HCT116 (cell line): ENCODE data around the gene ADAM23. TPM values are rescaled to one million over a fixed set of nuclear protein-coding genes. Genes with fewer than 3 reads are reported as not detected.

Experiments used
- ATAC-seq: fragments of 200-7000 bp; cut with Tn5 transposase; 2 replicates; pipeline ENCODE4 v1.9.1; 2020; ENCODE audit warnings: mild to moderate bottlenecking, moderate library complexity
- BruUV-seq: library from RNA; stranded (reverse); fragments of 400-500 nt; replicated peaks from 2 replicates; lab custom pipeline; 2021; lab: Mats Ljungman, UMichigan
- CTCF ChIA-PET: fragments of 300-600 bp; sonication (Branson Sonifier 250); formaldehyde crosslinking; loops from one replicate; lab custom pipeline; 2021; ENCODE audit warnings: antibody characterized with exemption; lab: Charles Lee
- POLR2A ChIA-PET: fragments of 300-600, 350-600 bp; sonication (Branson Sonifier 250); formaldehyde crosslinking; loops from one replicate; lab custom pipeline; 2021; ENCODE audit warnings: antibody characterized with exemption; lab: Charles Lee
- RAD21 ChIA-PET, 2 experiments: fragments of 300-600 bp; sonication (Branson Sonifier 250); formaldehyde crosslinking; loops; one replicate each; lab custom pipeline; 2023; ENCODE audit warnings: low total read pairs in 2 of 2; ENCODE audit not compliant: uncharacterized antibody in 2 of 2, unreplicated experiment in 2 of 2, low non-redundant PET in 1 of 2; lab: Charles Lee
- DNase-seq: peaks from one replicate; pipeline ENCODE4 v3.0.0-alpha.2; 2010; ENCODE audit warnings: low read depth, low spot score
- H2AFZ ChIP-seq: fragments of 200-600 bp; shearing (Covaris generic), sonication (generic); 2 replicates; pipeline ENCODE4 v1.6.1; 2017; ENCODE audit warnings: low read depth, mixed run types, mixed read lengths, antibody characterized with exemption, low read length; ENCODE audit not compliant: poor library complexity, severe bottlenecking
- H3K27ac ChIP-seq: 2 replicates; pipeline ENCODE4 v1.5.1; 2012; ENCODE audit warnings: low read depth, low read length
- H3K27me3 ChIP-seq: fragments of 200-600 bp; sonication (generic); 2 replicates; pipeline ENCODE4 v1.6.1; 2016; ENCODE audit warnings: mixed run types, low read length, mixed read lengths; ENCODE audit not compliant: insufficient read depth
- H3K36me3 ChIP-seq, 2 experiments: fragments of 200-500 bp in 1 of 2; fragments of 200-600 bp in 1 of 2; sonication (Bioruptor generic) in 1 of 2; sonication (generic) in 1 of 2; 2 replicates each; pipeline versions ENCODE4 v1.5.1 to v1.6.1; 2014 to 2016; ENCODE audit warnings: low read length in 2 of 2, inconsistent platforms in 1 of 2, mixed read lengths in 1 of 2, mixed run types in 1 of 2; ENCODE audit not compliant: insufficient read depth in 2 of 2, control insufficient read depth in 1 of 2
- H3K4me1 ChIP-seq, 2 experiments: fragments of 200-600 bp in 1 of 2; sonication (generic) in 1 of 2; 2 replicates each; pipeline versions ENCODE4 v1.5.1 to v1.6.1; 2012 to 2017; ENCODE audit warnings: low read length in 2 of 2, inconsistent platforms in 1 of 2, mild to moderate bottlenecking in 1 of 2, mixed read lengths in 1 of 2, mixed run types in 1 of 2, moderate library complexity in 1 of 2; ENCODE audit not compliant: insufficient read depth in 2 of 2, control insufficient read depth in 1 of 2
- H3K4me2 ChIP-seq: fragments of 200-600 bp; sonication (generic); 2 replicates; pipeline ENCODE4 v1.6.1; 2017; ENCODE audit warnings: mixed run types, low read length, mixed read lengths
- H3K4me3 ChIP-seq, 2 experiments: fragments of 200-600 bp in 1 of 2; sonication (generic) in 1 of 2; replicated peaks in 1 of 2; 2 replicates each; pipeline ENCODE4 v1.5.1; 2011 to 2016; ENCODE audit warnings: low read length in 2 of 2, control low read depth in 1 of 2, low read depth in 1 of 2, mild to moderate bottlenecking in 1 of 2, mixed read lengths in 1 of 2, mixed run types in 1 of 2
- H3K79me2 ChIP-seq: fragments of 200-600 bp; sonication (generic); 2 replicates; pipeline ENCODE4 v1.6.1; 2017; ENCODE audit warnings: mild to moderate bottlenecking, mixed run types, low read length, moderate library complexity, mixed read lengths; ENCODE audit not compliant: insufficient read depth
- H3K9ac ChIP-seq: fragments of 200-600 bp; sonication (generic); 2 replicates; pipeline ENCODE4 v1.6.1; 2016; ENCODE audit warnings: low read length, mixed read lengths
- H3K9me2 ChIP-seq: fragments of 200-600 bp; sonication (generic), shearing (Covaris generic); 2 replicates; pipeline ENCODE4 v1.6.1; 2017; ENCODE audit warnings: mixed run types, mild to moderate bottlenecking, moderate library complexity; ENCODE audit not compliant: insufficient read depth
- H3K9me3 ChIP-seq, 2 experiments: fragments of 200-500 bp in 1 of 2; fragments of 200-600 bp in 1 of 2; sonication (Bioruptor generic) in 1 of 2; sonication (generic) in 1 of 2; 2 replicates each; pipeline ENCODE4 v1.6.1; 2014 to 2017; ENCODE audit warnings: low read length in 2 of 2, mixed read lengths in 2 of 2, inconsistent platforms in 1 of 2, low read depth in 1 of 2, mild to moderate bottlenecking in 1 of 2, mixed run types in 1 of 2, moderate library complexity in 1 of 2; ENCODE audit not compliant: control insufficient read depth in 1 of 2, insufficient read depth in 1 of 2
- H4K20me1 ChIP-seq: fragments of 200-600 bp; sonication (generic), shearing (Covaris generic); 2 replicates; pipeline ENCODE4 v1.6.1; 2017; ENCODE audit warnings: mixed run types, mild to moderate bottlenecking, moderate library complexity; ENCODE audit not compliant: insufficient read depth
- CBX3 ChIP-seq: IDR thresholded peaks from 2 replicates; pipeline ENCODE4 v1.6.1; 2012; ENCODE audit warnings: low read depth
- CEBPB ChIP-seq: IDR thresholded peaks from 2 replicates; pipeline ENCODE4 v1.6.1; 2012; ENCODE audit warnings: low read depth
- EGR1 ChIP-seq: IDR thresholded peaks from 2 replicates; pipeline ENCODE4 v1.6.1; 2012; ENCODE audit warnings: low read depth
- ELF1 ChIP-seq: IDR thresholded peaks from 2 replicates; pipeline ENCODE4 v1.6.1; 2012; ENCODE audit warnings: low read depth, borderline replicate concordance
- FOSL1 ChIP-seq: IDR thresholded peaks from 2 replicates; pipeline ENCODE4 v1.6.1; 2012; ENCODE audit warnings: low read depth
- JUND ChIP-seq: IDR thresholded peaks from 2 replicates; pipeline ENCODE4 v1.6.1; 2012
- POLR2A ChIP-seq: IDR thresholded peaks from 2 replicates; pipeline ENCODE4 v1.7.0; 2011; ENCODE audit warnings: borderline replicate concordance; ENCODE audit not compliant: insufficient read depth, insufficient read length; ENCODE audit errors: extremely low read depth
- RAD21 ChIP-seq: IDR thresholded peaks from 2 replicates; pipeline ENCODE4 v1.6.1; 2012; ENCODE audit warnings: low read depth, mild to moderate bottlenecking
- SIN3A ChIP-seq: IDR thresholded peaks from 2 replicates; pipeline ENCODE4 v1.6.1; 2012; ENCODE audit warnings: low read depth
- SP1 ChIP-seq: IDR thresholded peaks from 2 replicates; pipeline ENCODE4 v1.6.1; 2012; ENCODE audit warnings: low read depth
- YY1 ChIP-seq: IDR thresholded peaks from 2 replicates; pipeline ENCODE4 v1.6.1; 2011; ENCODE audit warnings: low read length, low read depth, moderate library complexity, mild to moderate bottlenecking; ENCODE audit not compliant: insufficient replicate concordance; ENCODE audit errors: extremely low read depth
- ZFX ChIP-seq: fragments of 450-650 bp; IDR thresholded peaks from 2 replicates; pipeline ENCODE4 v1.6.1; 2017
- ZNF274 ChIP-seq: fragments of 200-500 bp; sonication (Bioruptor generic); IDR thresholded peaks from 2 replicates; pipeline ENCODE4 v1.6.1; 2014; ENCODE audit warnings: mild to moderate bottlenecking, low read depth, low read length, inconsistent platforms
- intact Hi-C: fragments of 100-400 bp; cut with micrococcal nuclease; formaldehyde crosslinking; loops from 2 replicates; pipeline ENCODE4 v1.10.0; 2022
- total RNA-seq: library from RNA; stranded (reverse); gene quantifications from one replicate; pipeline ENCODE4 v1.2.1, GENCODE V29; 2021; ENCODE audit not compliant: unreplicated experiment
- TF ChIP-seq, protein P1 (sequence below): IDR thresholded peaks from 2 replicates; pipeline ENCODE4 v1.6.1; 2012
- TF ChIP-seq, protein P2 (sequence below): IDR thresholded peaks from 2 replicates; pipeline ENCODE4 v1.6.1; 2012
- TF ChIP-seq, protein P3 (sequence below): IDR thresholded peaks from 2 replicates; pipeline ENCODE4 v1.6.1; 2012; ENCODE audit warnings: low read depth

Gene ADAM23
- total RNA-seq, 1 experiment from 2014 or later: 0.10 TPM

DNA sequence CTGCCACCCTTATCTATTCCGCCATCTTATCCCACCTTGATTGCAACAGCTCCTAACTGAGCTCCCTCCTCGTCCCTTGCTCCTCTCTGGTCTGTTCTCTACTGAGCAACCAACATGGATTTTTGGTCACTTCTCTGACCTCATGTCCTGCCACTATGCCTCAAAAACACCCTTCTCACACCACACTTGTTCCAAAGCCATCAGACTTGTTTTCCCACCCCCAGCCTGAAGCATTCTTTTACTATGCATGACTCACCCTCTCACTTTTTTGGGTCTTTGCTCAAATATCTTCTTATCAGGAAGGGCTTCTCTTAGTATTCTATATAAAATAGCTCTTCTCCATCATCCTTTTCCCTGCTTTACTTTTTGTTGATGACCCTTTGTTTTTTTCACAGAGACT lies 196.3 kb downstream of the ADAM23 start:
- Histone ChIP-seq H3K4me1 (no peaks in the 10 kb centered on the region), H3K4me2 (no peak overlapping the region), H3K9ac (no peak overlapping the region), H3K9me2 (no peaks in the 10 kb centered on the region), H3K79me2 (no peaks in the 10 kb centered on the region), H3K36me3 (no peaks in the 10 kb centered on the region), H4K20me1 (no peaks in the 10 kb centered on the region), H3K9me3 (no peaks in the 10 kb centered on the region), H3K4me3 (no peak overlapping the region), H3K27ac (no peak overlapping the region), H3K27me3 (0 out of 2 replicates have a peak, but pooled peaks cover 7% of the 10 kb centered on the region), H2AFZ (no peak overlapping the region)
- TF ChIP-seq, protein P1, sequence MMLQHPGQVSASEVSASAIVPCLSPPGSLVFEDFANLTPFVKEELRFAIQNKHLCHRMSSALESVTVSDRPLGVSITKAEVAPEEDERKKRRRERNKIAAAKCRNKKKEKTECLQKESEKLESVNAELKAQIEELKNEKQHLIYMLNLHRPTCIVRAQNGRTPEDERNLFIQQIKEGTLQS: no peak
- TF ChIP-seq POLR2A (no peak), CBX3 (no peak), SIN3A (no peak), RAD21 (no peak), SP1 (no peak), ZNF274 (no peak), EGR1 (no peak)
- no TSS peak for BruUV-seq
- ATAC-seq: no peak
- ChIA-PET CTCF (no interaction called here), RAD21 (no interaction called here), POLR2A (no interaction called here)
- no peak for DNase-seq
- intact Hi-C loops: no loop called here

DNA sequence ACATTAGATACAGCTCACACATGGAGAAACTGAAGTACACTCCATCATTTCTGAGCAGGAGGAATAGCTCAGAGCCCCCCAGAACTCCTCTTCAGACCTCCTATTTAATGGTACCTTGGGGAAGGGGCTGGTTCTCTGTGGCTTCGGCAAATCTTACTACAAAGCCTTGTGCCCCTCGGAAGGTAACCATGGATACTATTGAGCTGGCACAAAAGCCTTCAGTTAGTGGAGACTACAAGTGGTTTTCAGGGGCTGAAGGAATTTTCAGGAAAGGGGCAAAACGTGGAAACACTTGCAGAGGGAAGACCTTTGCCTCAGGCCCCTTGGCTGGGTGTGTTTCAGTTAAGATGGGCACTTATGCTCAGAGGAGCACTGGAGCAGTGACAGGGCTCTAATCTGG lies 197.9 kb downstream of the ADAM23 start:
- no peak overlapping the region for H2AFZ ChIP-seq
- H3K9me2 ChIP-seq: no peaks in the 10 kb centered on the region
- intact Hi-C loops: no loop called here
- POLR2A ChIA-PET: no interaction called here
- TF ChIP-seq JUND: no peak
- TF ChIP-seq CEBPB: no peak
- TF ChIP-seq ZNF274: no peak
- no peak for TF ChIP-seq SIN3A
- TF ChIP-seq, protein P2, sequence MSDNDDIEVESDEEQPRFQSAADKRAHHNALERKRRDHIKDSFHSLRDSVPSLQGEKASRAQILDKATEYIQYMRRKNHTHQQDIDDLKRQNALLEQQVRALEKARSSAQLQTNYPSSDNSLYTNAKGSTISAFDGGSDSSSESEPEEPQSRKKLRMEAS: no peak
- TF ChIP-seq FOSL1: no peak
- TF ChIP-seq, protein P3, sequence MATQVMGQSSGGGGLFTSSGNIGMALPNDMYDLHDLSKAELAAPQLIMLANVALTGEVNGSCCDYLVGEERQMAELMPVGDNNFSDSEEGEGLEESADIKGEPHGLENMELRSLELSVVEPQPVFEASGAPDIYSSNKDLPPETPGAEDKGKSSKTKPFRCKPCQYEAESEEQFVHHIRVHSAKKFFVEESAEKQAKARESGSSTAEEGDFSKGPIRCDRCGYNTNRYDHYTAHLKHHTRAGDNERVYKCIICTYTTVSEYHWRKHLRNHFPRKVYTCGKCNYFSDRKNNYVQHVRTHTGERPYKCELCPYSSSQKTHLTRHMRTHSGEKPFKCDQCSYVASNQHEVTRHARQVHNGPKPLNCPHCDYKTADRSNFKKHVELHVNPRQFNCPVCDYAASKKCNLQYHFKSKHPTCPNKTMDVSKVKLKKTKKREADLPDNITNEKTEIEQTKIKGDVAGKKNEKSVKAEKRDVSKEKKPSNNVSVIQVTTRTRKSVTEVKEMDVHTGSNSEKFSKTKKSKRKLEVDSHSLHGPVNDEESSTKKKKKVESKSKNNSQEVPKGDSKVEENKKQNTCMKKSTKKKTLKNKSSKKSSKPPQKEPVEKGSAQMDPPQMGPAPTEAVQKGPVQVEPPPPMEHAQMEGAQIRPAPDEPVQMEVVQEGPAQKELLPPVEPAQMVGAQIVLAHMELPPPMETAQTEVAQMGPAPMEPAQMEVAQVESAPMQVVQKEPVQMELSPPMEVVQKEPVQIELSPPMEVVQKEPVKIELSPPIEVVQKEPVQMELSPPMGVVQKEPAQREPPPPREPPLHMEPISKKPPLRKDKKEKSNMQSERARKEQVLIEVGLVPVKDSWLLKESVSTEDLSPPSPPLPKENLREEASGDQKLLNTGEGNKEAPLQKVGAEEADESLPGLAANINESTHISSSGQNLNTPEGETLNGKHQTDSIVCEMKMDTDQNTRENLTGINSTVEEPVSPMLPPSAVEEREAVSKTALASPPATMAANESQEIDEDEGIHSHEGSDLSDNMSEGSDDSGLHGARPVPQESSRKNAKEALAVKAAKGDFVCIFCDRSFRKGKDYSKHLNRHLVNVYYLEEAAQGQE: no peak
- TF ChIP-seq SP1: no peak
- TF ChIP-seq ELF1: no peak
- TF ChIP-seq RAD21: no peak
- no peak for TF ChIP-seq CBX3
- TF ChIP-seq ZFX: no peak
- TF ChIP-seq EGR1: no peak
- no peak for TF ChIP-seq POLR2A
- no peak for TF ChIP-seq YY1
- H3K4me2 ChIP-seq: no peak overlapping the region
- DNase-seq (no peak), ATAC-seq (no peak)
- H3K79me2 ChIP-seq: no peaks in the 10 kb centered on the region
- no peak overlapping the region for H3K27ac ChIP-seq
- H4K20me1 ChIP-seq: no peaks in the 10 kb centered on the region
- no peak overlapping the region for H3K9ac ChIP-seq
- CTCF ChIA-PET: no interaction called here
- RAD21 ChIA-PET: no interaction called here
- no peaks in the 10 kb centered on the region for H3K4me1 ChIP-seq
- no peak overlapping the region for H3K4me3 ChIP-seq
- no peaks in the 10 kb centered on the region for H3K27me3 ChIP-seq
- no peaks in the 10 kb centered on the region for H3K36me3 ChIP-seq
- BruUV-seq: no TSS peak
- H3K9me3 ChIP-seq: no peaks in the 10 kb centered on the region
